Suprapubic skin (tissue), 4 donors: Measurements from ENCODE around the gene TLE6. TPM values are rescaled to one million over a fixed set of nuclear protein-coding genes. Genes with fewer than 3 reads are reported as not detected.
A peak's percentile ranks its signal among the peaks of the same experiment; 100 is the strongest.
"Not testable (repeated sequence)": the region's sequence is repeated elsewhere in the genome, so short reads cannot be mapped to it uniquely, and the experiment has no call there.

Experiments used
- DNase-seq, 2 donors: peaks; one replicate each; pipeline ENCODE4 v3.0.0-alpha.2; 2019; ENCODE audit warnings: low spot score in 2 of 2
- H3K27ac ChIP-seq: fragments of 200-600 bp; sonication (generic); one replicate; pipeline ENCODE4 v1.5.1; 2019
- H3K27me3 ChIP-seq: fragments of 200-600 bp; sonication (generic); one replicate; pipeline ENCODE4 v1.5.1; 2019
- H3K36me3 ChIP-seq: fragments of 200-600 bp; sonication (generic); one replicate; pipeline ENCODE4 v1.5.1; 2019
- H3K4me1 ChIP-seq: fragments of 200-600 bp; sonication (generic); one replicate; pipeline ENCODE4 v1.5.1; 2019
- H3K4me3 ChIP-seq: fragments of 200-600 bp; sonication (generic); one replicate; pipeline ENCODE4 v1.5.1; 2019; ENCODE audit warnings: mild to moderate bottlenecking
- H3K9me3 ChIP-seq: fragments of 200-600 bp; sonication (generic); one replicate; pipeline ENCODE4 v1.5.1; 2019
- EP300 ChIP-seq: sonication (generic); formaldehyde crosslinking; IDR thresholded peaks from one replicate; pipeline ENCODE4 v1.6.1; 2017; ENCODE audit warnings: antibody characterized with exemption
- POLR2A ChIP-seq, 2 donors: fragments of 450-650 bp; IDR thresholded peaks; one replicate each; pipeline ENCODE4 v1.6.1; 2017; ENCODE audit warnings: antibody characterized with exemption in 2 of 2, mild to moderate bottlenecking in 2 of 2, moderate library complexity in 2 of 2
- POLR2AphosphoS5 ChIP-seq, 3 donors: sonication (generic); formaldehyde crosslinking; IDR thresholded peaks; one replicate each; pipeline ENCODE4 v1.6.1; 2017; ENCODE audit warnings: antibody characterized with exemption in 3 of 3
- WGBS: methylation state at CpG from one replicate; pipeline ENCODE4 v1.1.5; 2018; 5-methylcytosine and 5-hydroxymethylcytosine counted together
- total RNA-seq, 4 donors: library from RNA; depleted of rRNA; stranded (reverse); fragments of >200 nt; gene quantifications; one replicate each; pipeline ENCODE4 v1.1.0, GENCODE V29; 2016
- TF ChIP-seq, protein P1 (sequence below), 2 donors: fragments of 200-600 bp in 1 of 2; fragments of 450-650 bp in 1 of 2; sonication (generic) in 1 of 2; IDR thresholded peaks; one replicate each; pipeline ENCODE4 v1.5.1; 2016 to 2019; ENCODE audit warnings: antibody characterized with exemption in 2 of 2, mild to moderate bottlenecking in 1 of 2, moderate library complexity in 1 of 2

TLE6 gene
- 1 to 10 TPM in 2 of 4 donors, under 1 TPM in 1, not detected in 1; 0.23 to 1.4 (median 1.3) TPM for total RNA-seq

DNA sequence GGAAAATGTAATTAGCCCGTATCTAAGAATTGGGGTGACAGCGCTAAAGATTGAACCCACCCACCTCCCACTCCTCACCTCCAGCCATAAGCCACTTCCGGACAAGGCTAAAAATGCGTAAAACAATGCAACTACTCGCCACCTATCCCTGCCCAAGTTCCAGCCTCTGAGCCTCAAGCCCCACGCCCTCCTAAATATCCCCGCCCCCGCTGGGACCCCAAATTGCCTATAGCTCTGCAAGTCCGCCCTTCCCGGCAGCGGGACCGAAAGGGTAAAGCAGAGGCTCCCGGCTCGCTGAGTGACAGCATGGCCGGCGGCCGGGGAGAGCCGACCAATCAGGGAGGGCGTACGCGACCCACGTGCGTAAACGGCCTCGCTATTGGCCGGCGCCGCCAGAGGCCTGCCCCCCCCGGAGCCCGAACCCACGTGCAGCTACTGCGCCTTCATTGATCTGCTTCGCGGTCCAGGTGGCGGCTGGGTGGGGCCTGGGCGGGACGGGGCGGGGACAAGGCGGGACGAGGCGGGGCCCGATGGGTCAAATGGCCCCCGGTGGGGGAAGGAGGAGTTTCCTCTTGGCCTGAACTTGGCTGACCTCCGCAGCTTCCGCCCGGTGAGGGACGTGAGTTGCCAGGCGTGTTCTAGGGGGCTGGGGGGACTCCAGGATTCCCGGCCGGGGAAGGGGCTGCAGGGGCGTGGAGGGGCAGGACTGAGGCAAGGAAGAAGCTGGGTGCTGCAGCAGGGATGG, at the start of gene TLE6:
TSS of gene TLE6 (plus strand) at position 564 of the 745 bp plus-strand sequence. CDS start 670 bp downstream, outside the sequence.
- TF ChIP-seq EP300 (no peak), POLR2A (IDR thresholded peaks at IDR 0.05) (no peak), POLR2AphosphoS5 (IDR thresholded peaks at IDR 0.05) (peak in 1 of 3 donors; percentile 57)
- TF ChIP-seq, protein P1, sequence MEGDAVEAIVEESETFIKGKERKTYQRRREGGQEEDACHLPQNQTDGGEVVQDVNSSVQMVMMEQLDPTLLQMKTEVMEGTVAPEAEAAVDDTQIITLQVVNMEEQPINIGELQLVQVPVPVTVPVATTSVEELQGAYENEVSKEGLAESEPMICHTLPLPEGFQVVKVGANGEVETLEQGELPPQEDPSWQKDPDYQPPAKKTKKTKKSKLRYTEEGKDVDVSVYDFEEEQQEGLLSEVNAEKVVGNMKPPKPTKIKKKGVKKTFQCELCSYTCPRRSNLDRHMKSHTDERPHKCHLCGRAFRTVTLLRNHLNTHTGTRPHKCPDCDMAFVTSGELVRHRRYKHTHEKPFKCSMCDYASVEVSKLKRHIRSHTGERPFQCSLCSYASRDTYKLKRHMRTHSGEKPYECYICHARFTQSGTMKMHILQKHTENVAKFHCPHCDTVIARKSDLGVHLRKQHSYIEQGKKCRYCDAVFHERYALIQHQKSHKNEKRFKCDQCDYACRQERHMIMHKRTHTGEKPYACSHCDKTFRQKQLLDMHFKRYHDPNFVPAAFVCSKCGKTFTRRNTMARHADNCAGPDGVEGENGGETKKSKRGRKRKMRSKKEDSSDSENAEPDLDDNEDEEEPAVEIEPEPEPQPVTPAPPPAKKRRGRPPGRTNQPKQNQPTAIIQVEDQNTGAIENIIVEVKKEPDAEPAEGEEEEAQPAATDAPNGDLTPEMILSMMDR (IDR thresholded peaks at IDR 0.05): no peak
- Histone ChIP-seq H3K4me1 (peaks cover 51% of the 10 kb centered on the region), H3K27me3 (no peaks in the 10 kb centered on the region), H3K27ac (peak within 1 kb of the TSS; percentile 15), H3K4me3 (peak within 1 kb of the TSS; percentile 49), H3K9me3 (no peaks in the 10 kb centered on the region), H3K36me3 (no peaks in the 10 kb centered on the region)
- WGBS: 2% methylated on average over 25 of the region's 51 CpGs
- peak; percentile 97 to 99 for DNase-seq

DNA sequence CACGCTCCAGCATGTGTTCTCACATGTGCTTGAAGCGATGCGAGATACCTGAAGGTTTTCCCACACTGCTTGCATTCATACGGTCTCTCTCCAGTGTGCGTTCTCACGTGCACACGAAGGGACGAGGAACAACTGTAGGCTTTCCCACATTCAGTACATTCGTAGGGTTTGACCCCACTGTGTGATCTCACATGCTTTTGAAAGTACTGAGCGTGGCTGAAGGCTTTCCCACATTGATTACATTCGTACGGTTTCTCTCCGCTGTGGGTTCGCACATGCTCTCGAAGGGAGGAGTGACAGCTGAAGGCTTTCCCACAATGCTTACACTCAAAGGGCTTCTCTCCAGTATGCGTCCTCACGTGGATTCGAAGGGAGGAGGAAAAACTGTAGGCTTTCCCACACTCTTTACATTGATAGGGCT, 43.9 kb upstream of the TLE6 start:
- H3K27ac ChIP-seq: no peak overlapping the region
- no peaks in the 10 kb centered on the region for H3K27me3 ChIP-seq
- peaks cover 46% of the 10 kb centered on the region for H3K36me3 ChIP-seq
- no peaks in the 10 kb centered on the region for H3K4me1 ChIP-seq
- WGBS: 96% methylated on average over 18 of the region's 18 CpGs
- no peak for DNase-seq
- TF ChIP-seq, protein P1 (IDR thresholded peaks at IDR 0.05): no peak
- TF ChIP-seq EP300 (no peak), POLR2AphosphoS5 (IDR thresholded peaks at IDR 0.05) (no peak), POLR2A (IDR thresholded peaks at IDR 0.05) (no peak)
- H3K9me3 ChIP-seq: peaks cover 14% of the 10 kb centered on the region
- H3K4me3 ChIP-seq: no peak overlapping the region

DNA sequence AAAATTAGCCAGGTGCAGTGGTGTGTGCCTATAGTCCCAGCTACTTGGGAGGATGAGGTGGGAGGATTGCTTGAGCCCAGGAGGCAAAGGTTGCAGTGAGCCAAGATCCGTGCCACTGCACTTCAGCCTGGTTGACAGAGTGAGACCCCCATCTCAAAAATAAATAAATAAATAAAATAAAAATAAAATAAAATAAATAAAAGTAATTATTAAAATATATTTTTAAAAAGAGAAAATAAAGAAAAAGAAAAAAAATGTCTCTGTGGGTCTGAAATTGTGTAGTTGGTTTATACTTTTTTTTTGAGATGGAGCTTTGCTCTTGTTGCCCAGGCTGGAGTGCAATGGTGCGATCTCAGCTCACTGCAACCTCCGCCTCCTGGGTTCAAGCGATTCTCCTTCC, 41.5 kb upstream of the TLE6 start:
- not testable (repeated sequence) for H3K27ac ChIP-seq, H3K4me1 ChIP-seq, H3K4me3 ChIP-seq, DNase-seq, H3K27me3 ChIP-seq
- Histone ChIP-seq H3K9me3 (peaks cover 14% of the 10 kb centered on the region), H3K36me3 (peaks cover 55% of the 10 kb centered on the region)
- WGBS: 96% methylated on average over 4 of the region's 4 CpGs

DNA sequence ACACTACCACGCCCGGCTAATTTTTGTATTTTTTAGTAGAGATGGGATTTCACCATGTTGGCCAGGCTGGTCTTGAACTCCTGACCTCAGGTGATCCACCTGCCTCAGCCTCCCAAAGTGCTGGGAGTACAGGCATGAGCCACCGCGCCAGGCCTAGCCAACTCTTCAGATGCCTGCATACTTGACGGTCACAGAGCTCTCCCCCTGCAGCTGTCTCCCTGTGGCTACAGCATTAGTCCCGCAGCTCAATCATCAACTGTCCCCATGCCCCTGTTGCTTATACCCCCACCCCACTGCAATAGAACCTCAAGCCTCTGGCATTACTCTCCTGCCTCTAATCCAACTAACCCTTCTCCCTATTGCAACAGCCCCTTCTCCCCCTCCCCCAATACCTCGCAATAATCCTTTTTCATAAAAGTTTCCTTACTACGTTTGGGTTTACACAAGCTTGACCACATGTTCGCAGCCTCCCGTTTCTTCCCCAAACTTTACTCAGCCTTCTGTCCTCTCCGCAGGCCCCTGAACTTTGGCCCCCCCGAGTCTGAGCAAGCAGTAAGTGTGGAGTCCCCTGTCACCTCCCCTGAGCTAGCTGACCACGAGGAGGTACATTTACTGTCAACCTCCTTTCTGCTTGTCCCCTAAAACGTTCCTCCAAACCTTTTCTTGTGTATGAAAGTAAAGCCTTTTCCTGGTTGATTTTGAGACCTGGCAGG, 34.3 kb upstream of the TLE6 start:
- no peak overlapping the region for H3K27ac ChIP-seq
- no peak overlapping the region for H3K4me3 ChIP-seq
- no peaks in the 10 kb centered on the region for H3K9me3 ChIP-seq
- H3K27me3 ChIP-seq: no peaks in the 10 kb centered on the region
- peaks cover 19% of the 10 kb centered on the region for H3K4me1 ChIP-seq
- peaks cover 13% of the 10 kb centered on the region for H3K36me3 ChIP-seq
- WGBS: 86% methylated on average over 14 of the region's 14 CpGs
- no peak for DNase-seq
- TF ChIP-seq POLR2AphosphoS5 (IDR thresholded peaks at IDR 0.05): no peak
- TF ChIP-seq EP300: no peak
- no peak for TF ChIP-seq POLR2A (IDR thresholded peaks at IDR 0.05)
- TF ChIP-seq, protein P1 (IDR thresholded peaks at IDR 0.05): no peak

DNA sequence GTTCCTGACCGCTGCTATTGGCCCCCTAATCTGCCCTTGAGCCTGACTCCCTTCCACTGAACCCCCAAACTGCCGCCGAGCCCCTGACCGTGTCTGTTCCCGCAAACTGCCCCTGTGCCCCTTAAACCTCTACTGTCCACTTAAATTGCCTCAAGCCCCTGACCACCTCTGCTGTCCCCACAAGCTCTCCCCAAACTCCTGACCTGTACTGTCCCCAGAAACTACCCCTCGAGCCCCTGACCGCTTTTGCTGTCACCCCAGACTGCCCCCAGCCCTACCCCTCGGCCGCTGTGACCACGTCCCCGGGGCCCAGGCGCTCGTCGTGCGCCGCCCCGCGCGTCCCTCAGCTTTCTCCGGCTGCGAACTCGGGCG, 33.0 kb upstream of the TLE6 start:
- H3K36me3 ChIP-seq: peaks cover 3% of the 10 kb centered on the region
- no peaks in the 10 kb centered on the region for H3K9me3 ChIP-seq
- no peaks in the 10 kb centered on the region for H3K27me3 ChIP-seq
- DNase-seq: no peak
- H3K4me3 ChIP-seq: peak overlapping the region; percentile 96
- H3K4me1 ChIP-seq: peaks cover 29% of the 10 kb centered on the region
- WGBS: 2% methylated on average over 23 of the region's 23 CpGs
- H3K27ac ChIP-seq: peak overlapping the region; percentile 83
- TF ChIP-seq POLR2AphosphoS5 (IDR thresholded peaks at IDR 0.05): no peak
- no peak for TF ChIP-seq POLR2A (IDR thresholded peaks at IDR 0.05)
- TF ChIP-seq, protein P1 (IDR thresholded peaks at IDR 0.05): no peak
- no peak for TF ChIP-seq EP300
